Naive thymus-derived CD8-positive, alpha-beta T cell (primary cell): ENCODE measurements around the gene ABLIM2. TPM values are rescaled to one million over a fixed set of nuclear protein-coding genes. Genes with fewer than 3 reads are reported as not detected.

Experiments
- ATAC-seq, 2 donors: fragments of 150-1000 bp; cut with Tn5 transposase in 1 of 2; sonication (Bioruptor Pico), chemical (Tn5 transposase) in 1 of 2; 1 replicate in 1 of 2; 2 replicates in 1 of 2; pipeline ENCODE4 v1.10.0; 2021; ENCODE audit warnings: mild to moderate bottlenecking in 2 of 2, moderate library complexity in 2 of 2
- POLR2A ChIA-PET: fragments of 350-600 bp; sonication (Branson Sonifier 250); formaldehyde crosslinking; loops from one replicate; lab custom pipeline; 2021; ENCODE audit warnings: antibody characterized with exemption; lab: Charles Lee
- DNase-seq, 10 donors: peaks; one replicate each; pipeline versions ENCODE4 v3.0.0 to v3.0.0-alpha.2; 2020 to 2022
- H3K27ac Mint-ChIP-seq, 10 donors: one replicate each; pipeline ENCODE4 v1.8.0; 2020 to 2022; ENCODE audit warnings: mild to moderate bottlenecking in 10 of 10, mixed read lengths in 10 of 10, moderate library complexity in 4 of 10, inconsistent platforms in 1 of 10
- H3K27me3 Mint-ChIP-seq, 5 donors: one replicate each; pipeline ENCODE4 v1.8.0; 2021 to 2022; ENCODE audit warnings: mixed read lengths in 5 of 5
- H3K36me3 Mint-ChIP-seq, 3 donors: one replicate each; pipeline ENCODE4 v1.8.0; 2020 to 2022; ENCODE audit warnings: mixed read lengths in 3 of 3, mild to moderate bottlenecking in 2 of 3, inconsistent platforms in 1 of 3
- H3K4me1 Mint-ChIP-seq, 4 donors: one replicate each; pipeline ENCODE4 v1.8.0; 2021 to 2022; ENCODE audit warnings: mixed read lengths in 4 of 4
- H3K4me3 Mint-ChIP-seq, 10 donors: one replicate each; pipeline ENCODE4 v1.8.0; 2020 to 2022; ENCODE audit warnings: mild to moderate bottlenecking in 10 of 10, mixed read lengths in 10 of 10, moderate library complexity in 6 of 10, inconsistent platforms in 1 of 10
- H3K9me3 Mint-ChIP-seq, 9 donors: one replicate each; pipeline ENCODE4 v1.8.0; 2020 to 2022; ENCODE audit warnings: mixed read lengths in 9 of 9, mild to moderate bottlenecking in 3 of 9, inconsistent platforms in 1 of 9, moderate library complexity in 1 of 9
- polyA plus RNA-seq, 3 donors: library from polyadenylated mRNA; unstranded; fragments of 300-500 nt; fragmentation: Illumina TruSeq; gene quantifications; one replicate each; pipeline ENCODE4 v1.2.3, GENCODE V29; 2021
- total RNA-seq, 8 experiments: library from RNA in 2 of 8; stranded (reverse) in 2 of 8; gene quantifications; one replicate each; pipeline ENCODE4 v1.2.3 and lab custom pipeline; 2021 to 2026

The ABLIM2 gene
- total and polyA plus RNA-seq, 5 experiments from 2014 or later, result 0.47 to 4.9 (median 2.4) TPM

DNA sequence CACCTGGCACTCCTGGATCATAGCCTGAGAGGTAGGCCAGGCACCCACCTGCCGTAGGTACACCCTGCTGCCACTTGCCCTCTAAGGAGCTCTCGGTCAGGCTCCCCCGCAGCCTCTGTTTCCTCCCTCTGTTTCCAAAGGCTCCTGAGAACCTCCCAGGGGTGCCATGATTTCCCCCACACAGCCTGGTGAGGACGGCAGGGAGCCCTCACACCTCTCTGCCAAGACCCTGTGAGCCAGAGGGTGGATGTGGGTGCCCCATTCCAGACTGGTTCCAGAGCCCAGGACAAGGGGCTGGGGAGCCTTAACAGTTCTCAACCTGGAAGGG is 1.6 kb upstream of the ABLIM2 start:
- H3K4me1 Mint-ChIP-seq, result peaks cover 10 to 31% (median 20%) of the 10 kb centered on the region in 4 donors
- DNase-seq (no peak), ATAC-seq (no peak)
- no peaks in the 10 kb centered on the region for H3K9me3 Mint-ChIP-seq
- H3K36me3 Mint-ChIP-seq, result no peaks in the 10 kb centered on the region
- peaks cover 0 to 10% (median 6%) of the 10 kb centered on the region in 5 donors for H3K27me3 Mint-ChIP-seq
- H3K4me3 Mint-ChIP-seq, result peak overlapping the region; percentile 75 to 100 (median 92)
- POLR2A ChIA-PET, result interaction anchor here (0.9 to 2.3 kb wide), 2 partner anchors 39 to 401 kb away, joined by 3 to 12 read pairs; partner anchors contain the start of gene SH3TC1
- peak overlapping the region in 2 of 10 donors; percentile 7 to 43 for H3K27ac Mint-ChIP-seq

- H3K36me3 Mint-ChIP-seq, result no peaks in the 10 kb centered on the region
- DNase-seq (no peak), ATAC-seq (no peak)
- H3K27ac Mint-ChIP-seq, result peak overlapping the region in 8 of 10 donors; percentile 32 to 87 (median 60)
- peaks cover 0 to 14% (median 6%) of the 10 kb centered on the region in 5 donors for H3K27me3 Mint-ChIP-seq
- H3K4me3 Mint-ChIP-seq, result peak overlapping the region; percentile 75 to 100 (median 92)
- POLR2A ChIA-PET, result interaction anchor here (0.9 to 2.3 kb wide), 5 partner anchors 40 to 1173 kb away, joined by 3 to 12 read pairs (median 5); partner anchors contain the start of gene SH3TC1
- no peaks in the 10 kb centered on the region for H3K9me3 Mint-ChIP-seq
- peaks cover 10 to 27% (median 20%) of the 10 kb centered on the region in 4 donors for H3K4me1 Mint-ChIP-seq
Measured at GRCh38 chr4:8159537-8160232, 1.1 kb upstream of the ABLIM2 start.

GRCh38 chr4:8157944-8158709 is 486 bp downstream of the ABLIM2 start:
- Mint-ChIP-seq H3K4me3 (peak overlapping the region; percentile 52 to 100 (median 74)), H3K27me3 (peaks cover 0 to 19% (median 4%) of the 10 kb centered on the region in 5 donors), H3K27ac (peak overlapping the region in 1 of 10 donors; percentile 56), H3K9me3 (no peaks in the 10 kb centered on the region), H3K4me1 (peaks cover 10 to 27% (median 20%) of the 10 kb centered on the region in 4 donors), H3K36me3 (no peaks in the 10 kb centered on the region)
- DNase-seq (peak in 1 of 10 donors; percentile 1), ATAC-seq (peak in 1 of 2 donors; percentile 4)
- POLR2A ChIA-PET, result interaction anchor here (0.6 to 2.3 kb wide), 8 partner anchors 40 to 1090 kb away, joined by 3 to 12 read pairs (median 4); partner anchors contain the start of genes GRPEL1 and SH3TC1

DNA sequence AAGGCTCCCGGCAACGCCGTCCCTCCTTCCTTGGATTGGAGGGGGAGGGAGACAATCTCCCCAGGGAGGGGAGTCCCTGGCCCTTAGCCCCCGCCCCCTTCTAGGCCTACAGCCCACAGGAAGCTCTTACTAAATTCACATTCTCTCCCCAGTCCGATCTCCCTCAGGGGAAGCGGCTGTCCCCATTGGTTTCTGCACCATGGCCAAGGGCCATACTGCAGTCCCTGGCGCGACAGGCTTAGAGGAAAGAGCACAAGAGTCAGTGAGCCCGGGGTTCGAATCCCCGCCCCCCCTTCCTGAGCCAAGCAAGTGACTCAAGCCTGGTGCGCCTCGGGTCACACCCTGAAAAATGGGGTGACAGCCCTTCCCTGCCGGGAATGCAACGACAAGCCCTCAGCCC is 1.1 kb downstream of the ABLIM2 start:
- H3K27me3 Mint-ChIP-seq, result peaks cover 0 to 19% (median 4%) of the 10 kb centered on the region in 5 donors
- H3K4me3 Mint-ChIP-seq, result peak overlapping the region; percentile 52 to 100 (median 66)
- no peaks in the 10 kb centered on the region for H3K36me3 Mint-ChIP-seq
- POLR2A ChIA-PET, result interaction anchor here (0.6 kb wide), 1 partner anchor 49 kb away, joined by 4 read pairs; no protein-coding TSS in a partner anchor
- peak overlapping the region in 2 of 10 donors; percentile 14 to 56 for H3K27ac Mint-ChIP-seq
- ATAC-seq (no peak), DNase-seq (peak in 1 of 10 donors; percentile 6)
- H3K9me3 Mint-ChIP-seq, result no peaks in the 10 kb centered on the region
- H3K4me1 Mint-ChIP-seq, result peaks cover 10 to 23% (median 20%) of the 10 kb centered on the region in 4 donors

DNA sequence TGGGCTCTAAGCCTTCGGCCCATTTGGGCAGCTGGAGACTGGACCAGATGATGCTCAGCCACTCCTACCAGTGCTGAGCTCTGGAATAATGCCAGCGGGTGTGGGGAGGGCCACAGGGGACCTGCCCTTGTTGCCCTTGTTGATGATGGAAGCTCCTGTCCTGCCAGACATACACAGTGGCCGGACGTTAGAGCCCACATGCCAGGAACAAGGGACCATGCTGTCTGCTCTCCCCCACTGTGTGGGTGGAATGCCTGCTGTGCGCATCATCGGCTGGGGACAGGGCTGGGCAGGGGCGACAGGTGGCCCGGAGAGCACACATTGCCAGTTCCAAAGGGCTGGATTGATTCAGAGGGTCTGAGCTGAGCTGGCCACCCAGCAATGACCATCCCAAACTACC is 2.0 kb downstream of the ABLIM2 start:
- Mint-ChIP-seq H3K4me1 (peaks cover 10 to 23% (median 17%) of the 10 kb centered on the region in 4 donors), H3K27me3 (peaks cover 0 to 19% (median 4%) of the 10 kb centered on the region in 5 donors), H3K36me3 (no peaks in the 10 kb centered on the region), H3K27ac (no peak overlapping the region), H3K9me3 (no peaks in the 10 kb centered on the region), H3K4me3 (peak overlapping the region in 2 of 10 donors; percentile 14 to 43)
- POLR2A ChIA-PET, result no interaction called here
- DNase-seq, result no peak
- no peak for ATAC-seq

- no peak for DNase-seq
- Mint-ChIP-seq H3K9me3 (no peaks in the 10 kb centered on the region), H3K36me3 (no peaks in the 10 kb centered on the region), H3K4me3 (peak overlapping the region in 1 of 10 donors; percentile 29), H3K27ac (no peak overlapping the region), H3K4me1 (peaks cover 10 to 23% (median 17%) of the 10 kb centered on the region in 4 donors), H3K27me3 (peaks cover 0 to 19% (median 4%) of the 10 kb centered on the region in 5 donors)
- no peak for ATAC-seq
- POLR2A ChIA-PET, result no interaction called here
Measured at GRCh38 chr4:8155660-8156421, 2.8 kb downstream of the ABLIM2 start.

- POLR2A ChIA-PET, result no interaction called here
- no peaks in the 10 kb centered on the region for H3K36me3 Mint-ChIP-seq
- no peaks in the 10 kb centered on the region for H3K9me3 Mint-ChIP-seq
- peaks cover 10 to 19% (median 14%) of the 10 kb centered on the region in 4 donors for H3K4me1 Mint-ChIP-seq
- DNase-seq, result no peak
- no peak for ATAC-seq
- H3K27ac Mint-ChIP-seq, result no peak overlapping the region
- peaks cover 0 to 19% (median 4%) of the 10 kb centered on the region in 5 donors for H3K27me3 Mint-ChIP-seq
- no peak overlapping the region for H3K4me3 Mint-ChIP-seq
Measured at GRCh38 chr4:8155048-8155447, 3.6 kb downstream of the ABLIM2 start.

- Mint-ChIP-seq H3K4me1 (peaks cover 0 to 8% (median 4%) of the 10 kb centered on the region in 4 donors), H3K4me3 (no peak overlapping the region), H3K9me3 (no peaks in the 10 kb centered on the region), H3K27me3 (peaks cover 0 to 19% (median 4%) of the 10 kb centered on the region in 5 donors), H3K27ac (no peak overlapping the region), H3K36me3 (no peaks in the 10 kb centered on the region)
- ATAC-seq, result no peak
- POLR2A ChIA-PET, result no interaction called here
- no peak for DNase-seq
Measured at GRCh38 chr4:8153441-8153840, 5.2 kb downstream of the ABLIM2 start.

- no peaks in the 10 kb centered on the region for H3K9me3 Mint-ChIP-seq
- peaks cover 0 to 8% (median 4%) of the 10 kb centered on the region in 4 donors for H3K4me1 Mint-ChIP-seq
- no peak overlapping the region for H3K4me3 Mint-ChIP-seq
- peaks cover 0 to 19% (median 4%) of the 10 kb centered on the region in 5 donors for H3K27me3 Mint-ChIP-seq
- H3K36me3 Mint-ChIP-seq, result no peaks in the 10 kb centered on the region
- no peak overlapping the region for H3K27ac Mint-ChIP-seq
- POLR2A ChIA-PET, result no interaction called here
- no peak for DNase-seq
- ATAC-seq, result no peak
Measured at GRCh38 chr4:8152865-8153257, 5.8 kb downstream of the ABLIM2 start.

DNA sequence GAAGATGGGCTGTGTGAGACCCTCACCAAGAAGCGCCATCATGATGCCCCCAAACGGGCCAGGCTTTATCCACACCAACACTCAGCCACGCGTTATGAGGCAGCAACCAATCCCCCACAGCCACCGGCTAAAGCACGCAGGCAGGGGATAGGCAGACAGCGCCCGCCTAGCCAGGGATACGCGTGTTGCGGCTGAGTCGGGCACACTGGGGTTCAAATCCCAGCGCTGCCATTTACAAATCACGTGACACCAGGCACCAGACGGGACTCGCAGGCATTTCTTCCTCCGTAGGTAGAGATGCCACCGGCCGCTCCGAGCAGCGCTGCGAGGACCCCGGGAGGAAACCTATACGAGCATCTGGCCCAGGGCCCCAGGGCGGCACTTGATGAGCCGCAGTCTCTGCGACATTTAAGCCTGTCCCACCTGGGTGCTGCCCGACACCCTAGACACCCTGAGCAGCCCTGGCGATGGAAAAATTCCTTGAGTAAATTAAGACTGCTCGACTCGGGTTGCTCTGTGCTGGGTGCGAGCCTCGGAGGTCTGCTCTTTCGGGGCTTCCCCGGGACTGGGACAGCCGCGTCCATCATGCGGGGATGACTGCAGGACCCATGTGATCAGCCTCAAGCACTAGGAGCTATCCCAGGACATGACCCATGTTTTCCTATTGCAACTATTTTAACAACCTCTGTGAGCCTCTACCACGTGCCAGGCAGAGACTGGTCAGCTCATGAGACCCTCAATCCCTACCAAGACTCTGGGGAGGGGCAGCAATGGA is 6.3 kb downstream of the ABLIM2 start:
- H3K27ac Mint-ChIP-seq, result no peak overlapping the region
- H3K9me3 Mint-ChIP-seq, result no peaks in the 10 kb centered on the region
- H3K36me3 Mint-ChIP-seq, result no peaks in the 10 kb centered on the region
- H3K27me3 Mint-ChIP-seq, result peaks cover 0 to 13% (median 1%) of the 10 kb centered on the region in 5 donors
- DNase-seq, result no peak
- peaks cover 0 to 4% (median 1%) of the 10 kb centered on the region in 4 donors for H3K4me1 Mint-ChIP-seq
- POLR2A ChIA-PET, result no interaction called here
- no peak overlapping the region for H3K4me3 Mint-ChIP-seq
- no peak for ATAC-seq

DNA sequence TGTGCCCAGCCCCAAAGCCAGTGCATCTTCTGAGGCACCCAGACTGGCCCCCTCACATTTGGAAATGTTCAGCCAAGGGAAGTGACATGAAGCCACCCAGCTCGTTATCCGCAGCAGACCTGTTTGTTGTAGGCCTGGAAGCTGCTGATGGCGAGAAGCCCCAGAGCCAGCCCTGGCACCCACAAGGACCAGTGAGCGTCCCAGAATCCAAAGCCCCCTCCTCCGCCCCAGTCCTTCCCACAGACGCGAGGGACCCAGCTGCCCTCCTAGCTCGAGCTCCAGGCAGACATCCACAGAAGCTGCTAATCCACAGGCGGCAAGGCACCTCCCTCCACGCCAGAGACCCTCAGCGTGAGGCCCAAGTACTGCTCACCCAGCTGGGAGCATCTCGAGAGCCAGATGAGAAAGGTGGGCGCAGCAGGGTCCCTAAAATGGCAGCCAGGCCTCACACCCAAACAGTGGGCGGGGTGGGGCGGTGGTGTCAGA is 7.4 kb downstream of the ABLIM2 start:
- Mint-ChIP-seq H3K27ac (no peak overlapping the region), H3K27me3 (peaks cover 0 to 9% (median 0%) of the 10 kb centered on the region in 5 donors), H3K4me1 (peaks cover 0 to 2% (median 0%) of the 10 kb centered on the region in 4 donors), H3K36me3 (no peaks in the 10 kb centered on the region), H3K9me3 (no peaks in the 10 kb centered on the region), H3K4me3 (no peak overlapping the region)
- DNase-seq (no peak), ATAC-seq (no peak)
- POLR2A ChIA-PET, result no interaction called here
